Vagina (tissue), 2 donors: ENCODE results near the gene PPFIA4. TPM values are rescaled to one million over a fixed set of nuclear protein-coding genes. Genes with fewer than 3 reads are reported as not detected.

Experiments
- DNase-seq, 2 donors: peaks; one replicate each; pipeline ENCODE4 v3.0.0-alpha.2; 2017; ENCODE audit errors: extremely low spot score in 2 of 2
- H3K27ac ChIP-seq: fragments of 200-600 bp; sonication (generic); one replicate; pipeline ENCODE4 v1.5.1; 2019
- H3K27me3 ChIP-seq: fragments of 200-600 bp; sonication (generic); one replicate; pipeline ENCODE4 v1.5.1; 2019
- H3K36me3 ChIP-seq, 2 donors: fragments of 200-600 bp; sonication (generic); one replicate each; pipeline ENCODE4 v1.5.1; 2017 to 2019
- H3K4me1 ChIP-seq: fragments of 200-600 bp; sonication (generic); one replicate; pipeline ENCODE4 v1.5.1; 2019
- H3K4me3 ChIP-seq, 2 donors: fragments of 200-600 bp; sonication (generic); 1 replicate in 1 of 2; 2 replicates in 1 of 2; pipeline ENCODE4 v1.5.1; 2016 to 2019
- H3K9me3 ChIP-seq: fragments of 200-600 bp; sonication (generic); one replicate; pipeline ENCODE4 v1.5.1; 2019
- POLR2A ChIP-seq, 2 donors: fragments of 450-650 bp; IDR thresholded peaks; one replicate each; pipeline ENCODE4 v1.6.1; 2017; ENCODE audit warnings: antibody characterized with exemption in 2 of 2, mild to moderate bottlenecking in 2 of 2, moderate library complexity in 2 of 2
- POLR2AphosphoS5 ChIP-seq, 2 donors: sonication (generic); formaldehyde crosslinking; IDR thresholded peaks; one replicate each; pipeline ENCODE4 v1.9.0; 2017; ENCODE audit warnings: antibody characterized with exemption in 2 of 2, mild to moderate bottlenecking in 2 of 2, low read depth in 1 of 2; ENCODE audit not compliant: insufficient read depth in 1 of 2
- intact Hi-C: fragments of 100-400 bp; cut with DNase I; formaldehyde crosslinking; loops from one replicate; pipeline ENCODE4 v1.15.1; 2023
- total RNA-seq: library from RNA; depleted of rRNA; stranded (reverse); fragments of >200 nt; gene quantifications from one replicate; pipeline ENCODE4 v1.2.3, GENCODE V29; 2016
- TF ChIP-seq, protein P1 (sequence below), 3 experiments: fragments of 450-650 bp in 2 of 3; fragments of 200-600 bp in 1 of 3; sonication (generic) in 1 of 3; IDR thresholded peaks; one replicate each; pipeline ENCODE4 v1.5.1; 2017 to 2019; ENCODE audit warnings: antibody characterized with exemption in 3 of 3, mild to moderate bottlenecking in 2 of 3, moderate library complexity in 2 of 3

PPFIA4 gene
- total RNA-seq, 1 donor from 2014 or later: 11.5 TPM

DNA sequence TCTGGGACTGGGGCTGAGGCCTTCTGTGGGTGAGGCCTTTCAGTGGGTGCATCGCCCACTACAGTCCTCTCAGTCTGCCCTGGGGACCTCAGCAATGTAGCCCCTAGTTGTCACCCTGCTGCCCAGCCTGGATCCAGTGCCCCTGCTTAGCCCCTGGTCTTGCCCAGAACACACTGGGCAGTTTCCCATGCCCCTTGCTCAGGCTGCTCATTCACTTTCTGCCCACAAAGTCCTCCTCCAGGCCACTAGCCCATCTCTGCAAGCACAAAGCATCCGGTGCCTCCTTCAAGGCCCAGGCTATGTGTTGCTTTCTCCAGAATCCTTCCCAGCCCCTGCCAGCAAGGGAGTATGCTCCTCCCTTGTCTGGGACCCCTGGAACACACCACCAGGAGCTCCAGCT lies 95.9 kb downstream of the PPFIA4 start:
- Histone ChIP-seq H3K36me3 (no peaks in the 10 kb centered on the region), H3K27me3 (no peaks in the 10 kb centered on the region), H3K9me3 (no peaks in the 10 kb centered on the region), H3K4me1 (peaks cover 12% of the 10 kb centered on the region), H3K4me3 (no peak overlapping the region), H3K27ac (no peak overlapping the region)
- intact Hi-C loops: loop anchor here (5.0 kb wide), 1 partner anchor 90 kb away; no protein-coding TSS in a partner anchor
- no peak for TF ChIP-seq POLR2AphosphoS5 (IDR thresholded peaks at IDR 0.05; ENCODE audit: insufficient read depth in 1 of 2, low read depth in 1 of 2)
- TF ChIP-seq, protein P1, sequence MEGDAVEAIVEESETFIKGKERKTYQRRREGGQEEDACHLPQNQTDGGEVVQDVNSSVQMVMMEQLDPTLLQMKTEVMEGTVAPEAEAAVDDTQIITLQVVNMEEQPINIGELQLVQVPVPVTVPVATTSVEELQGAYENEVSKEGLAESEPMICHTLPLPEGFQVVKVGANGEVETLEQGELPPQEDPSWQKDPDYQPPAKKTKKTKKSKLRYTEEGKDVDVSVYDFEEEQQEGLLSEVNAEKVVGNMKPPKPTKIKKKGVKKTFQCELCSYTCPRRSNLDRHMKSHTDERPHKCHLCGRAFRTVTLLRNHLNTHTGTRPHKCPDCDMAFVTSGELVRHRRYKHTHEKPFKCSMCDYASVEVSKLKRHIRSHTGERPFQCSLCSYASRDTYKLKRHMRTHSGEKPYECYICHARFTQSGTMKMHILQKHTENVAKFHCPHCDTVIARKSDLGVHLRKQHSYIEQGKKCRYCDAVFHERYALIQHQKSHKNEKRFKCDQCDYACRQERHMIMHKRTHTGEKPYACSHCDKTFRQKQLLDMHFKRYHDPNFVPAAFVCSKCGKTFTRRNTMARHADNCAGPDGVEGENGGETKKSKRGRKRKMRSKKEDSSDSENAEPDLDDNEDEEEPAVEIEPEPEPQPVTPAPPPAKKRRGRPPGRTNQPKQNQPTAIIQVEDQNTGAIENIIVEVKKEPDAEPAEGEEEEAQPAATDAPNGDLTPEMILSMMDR (IDR thresholded peaks at IDR 0.05): no peak
- no peak for TF ChIP-seq POLR2A (IDR thresholded peaks at IDR 0.05)
- peak in 1 of 2 donors; percentile 76 for DNase-seq

DNA sequence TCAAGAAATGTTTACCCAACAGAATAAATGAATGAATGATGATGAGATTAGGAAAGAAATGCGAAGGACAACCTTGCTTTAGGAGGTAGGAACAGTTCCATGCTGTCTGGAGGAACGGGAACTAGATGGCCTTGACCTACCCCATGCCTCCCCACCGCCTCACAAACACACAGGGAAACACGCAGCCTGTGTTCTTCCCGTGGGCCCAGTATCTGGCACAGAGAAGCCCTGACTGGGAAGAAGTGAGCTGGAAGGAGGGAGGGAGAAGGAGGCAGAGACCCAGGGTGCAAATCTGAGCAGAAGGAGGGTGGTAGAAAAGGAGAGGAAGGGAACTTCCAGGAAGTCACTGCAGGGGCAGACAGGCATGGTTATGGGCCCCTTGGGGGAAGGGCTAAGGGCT lies 97.7 kb downstream of the PPFIA4 start:
- DNase-seq: no peak
- Histone ChIP-seq H3K9me3 (no peaks in the 10 kb centered on the region), H3K27ac (no peak overlapping the region), H3K4me3 (no peak overlapping the region), H3K4me1 (peaks cover 26% of the 10 kb centered on the region), H3K36me3 (no peaks in the 10 kb centered on the region), H3K27me3 (no peaks in the 10 kb centered on the region)
- intact Hi-C loops: loop anchor here (5.0 kb wide), 1 partner anchor 88 kb away; no protein-coding TSS in a partner anchor
- TF ChIP-seq POLR2A (IDR thresholded peaks at IDR 0.05): no peak
- no peak for TF ChIP-seq POLR2AphosphoS5 (IDR thresholded peaks at IDR 0.05; ENCODE audit: insufficient read depth in 1 of 2, low read depth in 1 of 2)
- TF ChIP-seq, protein P1 (IDR thresholded peaks at IDR 0.05): no peak

DNA sequence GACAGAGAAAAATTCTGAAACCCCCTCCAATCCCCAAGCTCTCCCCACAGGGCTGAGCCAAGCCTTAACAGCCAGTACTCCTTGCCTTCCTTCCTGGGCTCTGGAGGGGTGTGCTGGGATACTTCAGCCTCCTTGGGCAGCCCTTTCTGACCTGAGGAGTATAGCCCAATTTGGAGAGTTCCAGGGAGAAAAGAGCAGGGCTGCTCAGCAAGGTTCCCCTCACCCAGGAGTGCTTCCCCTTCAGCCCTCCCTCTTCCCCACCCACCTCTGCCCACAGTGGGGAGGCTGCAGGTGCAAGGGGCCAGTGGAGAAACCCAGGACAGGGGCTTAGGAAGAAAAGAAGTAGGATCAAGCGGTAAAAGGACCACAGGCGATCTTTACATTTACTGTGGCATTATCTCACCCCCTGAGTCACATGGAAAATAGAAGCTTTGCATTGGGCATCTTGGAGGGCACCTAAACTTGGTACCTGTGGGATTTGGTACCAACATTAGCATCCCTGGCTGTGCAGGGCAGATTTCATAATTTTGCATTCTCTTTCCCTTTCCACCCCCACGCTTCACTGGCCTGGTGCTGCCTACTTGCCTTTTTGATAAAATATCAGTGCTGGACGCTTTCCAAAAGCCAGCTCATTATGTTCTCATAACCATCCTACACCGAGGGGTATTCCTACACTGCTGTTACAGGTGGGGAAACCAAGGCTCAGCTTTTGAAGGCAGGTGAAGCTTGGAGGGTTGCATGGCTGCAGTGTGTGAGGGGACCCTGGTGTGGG lies 98.4 kb downstream of the PPFIA4 start:
- DNase-seq: no peak
- H3K27ac ChIP-seq: no peak overlapping the region
- H3K4me3 ChIP-seq: no peak overlapping the region
- peaks cover 28% of the 10 kb centered on the region for H3K4me1 ChIP-seq
- H3K9me3 ChIP-seq: no peaks in the 10 kb centered on the region
- intact Hi-C loops: loop anchor here (5.0 kb wide), 1 partner anchor 88 kb away; no protein-coding TSS in a partner anchor
- no peaks in the 10 kb centered on the region for H3K36me3 ChIP-seq
- H3K27me3 ChIP-seq: no peaks in the 10 kb centered on the region
- TF ChIP-seq POLR2AphosphoS5 (IDR thresholded peaks at IDR 0.05; ENCODE audit: insufficient read depth in 1 of 2, low read depth in 1 of 2): no peak
- TF ChIP-seq POLR2A (IDR thresholded peaks at IDR 0.05): no peak
- TF ChIP-seq, protein P1 (IDR thresholded peaks at IDR 0.05): no peak

DNA sequence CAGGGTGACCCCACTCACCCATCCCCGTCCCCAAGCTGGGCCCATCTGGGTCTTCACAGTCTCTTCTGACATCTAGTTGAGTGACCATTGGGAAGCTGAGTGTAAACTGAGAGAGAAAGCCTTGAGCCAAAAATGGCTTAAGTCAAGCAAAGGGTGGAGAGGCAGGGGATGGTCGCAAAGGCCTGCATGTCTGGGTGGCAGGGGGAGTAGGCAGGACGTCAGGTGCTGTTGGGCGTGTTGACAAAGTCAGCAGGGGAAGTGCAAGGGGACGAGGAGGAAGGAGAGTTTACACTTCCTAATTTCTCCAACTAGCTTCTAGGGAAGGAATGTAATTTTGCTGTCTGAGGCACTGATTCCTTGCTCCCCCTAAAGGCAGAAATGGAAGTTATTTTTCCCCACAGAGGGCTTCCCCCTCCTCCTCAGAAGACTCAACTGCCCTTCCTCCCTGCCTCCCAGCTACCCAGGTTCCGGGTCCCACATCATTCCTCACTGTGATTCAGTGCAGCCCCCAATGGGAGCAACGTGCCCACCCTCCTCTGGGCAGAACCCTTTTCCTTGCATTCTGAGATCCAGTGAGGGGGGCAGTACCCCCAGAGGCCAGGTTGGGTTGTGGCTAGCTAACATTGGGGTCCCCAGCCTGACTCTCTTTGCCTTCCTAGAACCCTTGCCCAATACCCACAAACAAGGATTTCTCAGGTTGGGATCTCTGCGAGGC lies 100.0 kb downstream of the PPFIA4 start:
- Histone ChIP-seq H3K27me3 (no peaks in the 10 kb centered on the region), H3K27ac (no peak overlapping the region), H3K36me3 (no peaks in the 10 kb centered on the region), H3K4me3 (no peak overlapping the region), H3K4me1 (peaks cover 28% of the 10 kb centered on the region), H3K9me3 (no peaks in the 10 kb centered on the region)
- peak in 1 of 2 donors; percentile 80 for DNase-seq
- intact Hi-C loops: no loop called here
- no peak for TF ChIP-seq POLR2A (IDR thresholded peaks at IDR 0.05)
- TF ChIP-seq POLR2AphosphoS5 (IDR thresholded peaks at IDR 0.05; ENCODE audit: insufficient read depth in 1 of 2, low read depth in 1 of 2): no peak
- TF ChIP-seq, protein P1 (IDR thresholded peaks at IDR 0.05): peak in 1 of 3 experiments; percentile 4
